Measurements from ENCODE around the gene GOLGA6L9.
"Not testable (repeated sequence)": the region's sequence is repeated elsewhere in the genome, so short reads cannot be mapped to it uniquely, and the experiment has no call there.

Gene GOLGA6L9

GRCh38 chr15:82429693-82430092 is at the start of gene GOLGA6L9:
GOLGA6L9 (plus strand) TSS chr15:82429816; CDS start chr15:82430080, 264 bp downstream.
- DNase-seq, result not testable (repeated sequence)

- not testable (repeated sequence) for DNase-seq
Observed at GRCh38 chr15:82381330-82381955, 48.2 kb upstream of the GOLGA6L9 start.

- not testable (repeated sequence) for DNase-seq
Observed at GRCh38 chr15:82387209-82387608, 42.4 kb upstream of the GOLGA6L9 start.

GRCh38 chr15:82390152-82390551 is 39.5 kb upstream of the GOLGA6L9 start:
- DNase-seq, result not testable (repeated sequence)

- not testable (repeated sequence) for DNase-seq
Observed at GRCh38 chr15:82392077-82392476, 37.5 kb upstream of the GOLGA6L9 start.

GRCh38 chr15:82393671-82394070 is 35.9 kb upstream of the GOLGA6L9 start:
- DNase-seq, result no peak

- DNase-seq, result not testable (repeated sequence)
Observed at GRCh38 chr15:82395788-82396187, 33.8 kb upstream of the GOLGA6L9 start.

- no peak for DNase-seq
Observed at GRCh38 chr15:82397817-82398216, 31.8 kb upstream of the GOLGA6L9 start.

- no peak for DNase-seq
Observed at GRCh38 chr15:82398785-82399184, 30.8 kb upstream of the GOLGA6L9 start.

GRCh38 chr15:82399366-82400103 is 30.1 kb upstream of the GOLGA6L9 start:
- not testable (repeated sequence) for DNase-seq

GRCh38 chr15:82401918-82402317 is 27.7 kb upstream of the GOLGA6L9 start:
- DNase-seq, result not testable (repeated sequence)

GRCh38 chr15:82402341-82402740 is 27.3 kb upstream of the GOLGA6L9 start:
- not testable (repeated sequence) for DNase-seq

- not testable (repeated sequence) for DNase-seq
Observed at GRCh38 chr15:82406211-82406610, 23.4 kb upstream of the GOLGA6L9 start.

- not testable (repeated sequence) for DNase-seq
Observed at GRCh38 chr15:82410306-82410705, 19.3 kb upstream of the GOLGA6L9 start.

- DNase-seq, result not testable (repeated sequence)
Observed at GRCh38 chr15:82411595-82411994, 18.0 kb upstream of the GOLGA6L9 start.

GRCh38 chr15:82414525-82415191 is 15.0 kb upstream of the GOLGA6L9 start:
- DNase-seq, result not testable (repeated sequence)

GRCh38 chr15:82420516-82420915 is 9.1 kb upstream of the GOLGA6L9 start:
- DNase-seq, result not testable (repeated sequence)

GRCh38 chr15:82420966-82421365 is 8.7 kb upstream of the GOLGA6L9 start:
- DNase-seq, result not testable (repeated sequence)

GRCh38 chr15:82427117-82427516 is 2.5 kb upstream of the GOLGA6L9 start:
- not testable (repeated sequence) for DNase-seq

GRCh38 chr15:82445420-82445819 is 15.8 kb downstream of the GOLGA6L9 start:
- DNase-seq, result peak; percentile 1

- DNase-seq, result not testable (repeated sequence)
Observed at GRCh38 chr15:82457336-82457735, 27.7 kb downstream of the GOLGA6L9 start.

GRCh38 chr15:82465629-82466028 is 36.0 kb downstream of the GOLGA6L9 start:
- DNase-seq, result not testable (repeated sequence)

GRCh38 chr15:82468205-82468604 is 38.6 kb downstream of the GOLGA6L9 start:
- not testable (repeated sequence) for DNase-seq

- not testable (repeated sequence) for DNase-seq
Observed at GRCh38 chr15:82469381-82469780, 39.8 kb downstream of the GOLGA6L9 start.
